ENCODE results near the gene STPG1.

STPG1 gene

GRCh38 chr1:24347159-24347934 is 66.2 kb downstream of the STPG1 start:
- Histone ChIP-seq H3K9ac (ENCODE audit: low read depth, low read length) (no peak overlapping the region), H3K36me3 (ENCODE audit: control insufficient read depth, insufficient read depth, low read length) (peaks cover 2% of the 10 kb centered on the region), H3K4me3 (ENCODE audit: low read depth, low read length) (no peak overlapping the region), H3K27me3 (ENCODE audit: control insufficient read depth, insufficient read depth, low read length) (no peaks in the 10 kb centered on the region), H3K4me1 (ENCODE audit: control insufficient read depth, insufficient read depth, low read length) (no peaks in the 10 kb centered on the region), H3K9me3 (ENCODE audit: control insufficient read depth, insufficient read depth, low read length) (no peaks in the 10 kb centered on the region)

GRCh38 chr1:24345334-24345733 is 68.2 kb downstream of the STPG1 start:
- Histone ChIP-seq H3K9ac (ENCODE audit: low read depth, low read length) (no peak overlapping the region), H3K4me1 (ENCODE audit: control insufficient read depth, insufficient read depth, low read length) (peaks cover 5% of the 10 kb centered on the region), H3K4me3 (ENCODE audit: low read depth, low read length) (no peak overlapping the region), H3K27me3 (ENCODE audit: control insufficient read depth, insufficient read depth, low read length) (no peaks in the 10 kb centered on the region), H3K36me3 (ENCODE audit: control insufficient read depth, insufficient read depth, low read length) (peaks cover 2% of the 10 kb centered on the region), H3K9me3 (ENCODE audit: control insufficient read depth, insufficient read depth, low read length) (no peaks in the 10 kb centered on the region)

- Histone ChIP-seq H3K9ac (ENCODE audit: low read depth, low read length) (no peak overlapping the region), H3K36me3 (ENCODE audit: control insufficient read depth, insufficient read depth, low read length) (peaks cover 2% of the 10 kb centered on the region), H3K4me3 (ENCODE audit: low read depth, low read length) (no peak overlapping the region), H3K27me3 (ENCODE audit: control insufficient read depth, insufficient read depth, low read length) (no peaks in the 10 kb centered on the region), H3K9me3 (ENCODE audit: control insufficient read depth, insufficient read depth, low read length) (no peaks in the 10 kb centered on the region), H3K4me1 (ENCODE audit: control insufficient read depth, insufficient read depth, low read length) (peaks cover 6% of the 10 kb centered on the region)
These were observed 69.4 kb downstream of the STPG1 start for GRCh38 chr1:24344090-24344742.

- H3K36me3 ChIP-seq (ENCODE audit: control insufficient read depth, insufficient read depth, low read length), result peaks cover 2% of the 10 kb centered on the region
- no peak overlapping the region for H3K9ac ChIP-seq (ENCODE audit: low read depth, low read length)
- no peaks in the 10 kb centered on the region for H3K9me3 ChIP-seq (ENCODE audit: control insufficient read depth, insufficient read depth, low read length)
- no peak overlapping the region for H3K4me3 ChIP-seq (ENCODE audit: low read depth, low read length)
- no peaks in the 10 kb centered on the region for H3K27me3 ChIP-seq (ENCODE audit: control insufficient read depth, insufficient read depth, low read length)
- H3K4me1 ChIP-seq (ENCODE audit: control insufficient read depth, insufficient read depth, low read length), result peaks cover 6% of the 10 kb centered on the region
These were observed 70.0 kb downstream of the STPG1 start for GRCh38 chr1:24343412-24344089.

GRCh38 chr1:24341260-24341659 is 72.3 kb downstream of the STPG1 start:
- no peaks in the 10 kb centered on the region for H3K9me3 ChIP-seq (ENCODE audit: control insufficient read depth, insufficient read depth, low read length)
- H3K4me3 ChIP-seq (ENCODE audit: low read depth, low read length), result no peak overlapping the region
- H3K36me3 ChIP-seq (ENCODE audit: control insufficient read depth, insufficient read depth, low read length), result peaks cover 2% of the 10 kb centered on the region
- H3K4me1 ChIP-seq (ENCODE audit: control insufficient read depth, insufficient read depth, low read length), result peaks cover 15% of the 10 kb centered on the region
- no peaks in the 10 kb centered on the region for H3K27me3 ChIP-seq (ENCODE audit: control insufficient read depth, insufficient read depth, low read length)
- H3K9ac ChIP-seq (ENCODE audit: low read depth, low read length), result peak overlapping the region; percentile 12

- no peaks in the 10 kb centered on the region for H3K9me3 ChIP-seq (ENCODE audit: control insufficient read depth, insufficient read depth, low read length)
- H3K9ac ChIP-seq (ENCODE audit: low read depth, low read length), result no peak overlapping the region
- H3K4me3 ChIP-seq (ENCODE audit: low read depth, low read length), result no peak overlapping the region
- no peaks in the 10 kb centered on the region for H3K27me3 ChIP-seq (ENCODE audit: control insufficient read depth, insufficient read depth, low read length)
- H3K36me3 ChIP-seq (ENCODE audit: control insufficient read depth, insufficient read depth, low read length), result peaks cover 2% of the 10 kb centered on the region
- H3K4me1 ChIP-seq (ENCODE audit: control insufficient read depth, insufficient read depth, low read length), result peaks cover 15% of the 10 kb centered on the region
These were observed 72.8 kb downstream of the STPG1 start for GRCh38 chr1:24340770-24341169.

GRCh38 chr1:24339996-24340395 is 73.6 kb downstream of the STPG1 start:
- H3K27me3 ChIP-seq (ENCODE audit: control insufficient read depth, insufficient read depth, low read length), result no peaks in the 10 kb centered on the region
- no peaks in the 10 kb centered on the region for H3K9me3 ChIP-seq (ENCODE audit: control insufficient read depth, insufficient read depth, low read length)

GRCh38 chr1:24338447-24338846 is 75.1 kb downstream of the STPG1 start:
- peaks cover 15% of the 10 kb centered on the region for H3K4me1 ChIP-seq (ENCODE audit: control insufficient read depth, insufficient read depth, low read length)
- H3K9ac ChIP-seq (ENCODE audit: low read depth, low read length), result no peak overlapping the region
- peaks cover 2% of the 10 kb centered on the region for H3K36me3 ChIP-seq (ENCODE audit: control insufficient read depth, insufficient read depth, low read length)
- no peak overlapping the region for H3K4me3 ChIP-seq (ENCODE audit: low read depth, low read length)
- no peaks in the 10 kb centered on the region for H3K9me3 ChIP-seq (ENCODE audit: control insufficient read depth, insufficient read depth, low read length)
- H3K27me3 ChIP-seq (ENCODE audit: control insufficient read depth, insufficient read depth, low read length), result no peaks in the 10 kb centered on the region

More at GRCh38 chr1:24339996-24340395, 73.6 kb downstream of the STPG1 start:
- Histone ChIP-seq H3K4me1 (ENCODE audit: control insufficient read depth, insufficient read depth, low read length) (peaks cover 15% of the 10 kb centered on the region), H3K4me3 (ENCODE audit: low read depth, low read length) (no peak overlapping the region), H3K36me3 (ENCODE audit: control insufficient read depth, insufficient read depth, low read length) (peaks cover 2% of the 10 kb centered on the region), H3K9ac (ENCODE audit: low read depth, low read length) (no peak overlapping the region)

- no peak overlapping the region for H3K4me3 ChIP-seq (ENCODE audit: low read depth, low read length)
- H3K27me3 ChIP-seq (ENCODE audit: control insufficient read depth, insufficient read depth, low read length), result no peaks in the 10 kb centered on the region
- H3K36me3 ChIP-seq (ENCODE audit: control insufficient read depth, insufficient read depth, low read length), result peaks cover 2% of the 10 kb centered on the region
- no peak overlapping the region for H3K9ac ChIP-seq (ENCODE audit: low read depth, low read length)
- H3K4me1 ChIP-seq (ENCODE audit: control insufficient read depth, insufficient read depth, low read length), result peaks cover 15% of the 10 kb centered on the region
- H3K9me3 ChIP-seq (ENCODE audit: control insufficient read depth, insufficient read depth, low read length), result no peaks in the 10 kb centered on the region
These were observed 76.1 kb downstream of the STPG1 start for GRCh38 chr1:24337455-24337854.

- Histone ChIP-seq H3K9ac (ENCODE audit: low read depth, low read length) (no peak overlapping the region), H3K36me3 (ENCODE audit: control insufficient read depth, insufficient read depth, low read length) (peaks cover 2% of the 10 kb centered on the region), H3K4me3 (ENCODE audit: low read depth, low read length) (no peak overlapping the region), H3K4me1 (ENCODE audit: control insufficient read depth, insufficient read depth, low read length) (peaks cover 13% of the 10 kb centered on the region), H3K9me3 (ENCODE audit: control insufficient read depth, insufficient read depth, low read length) (no peaks in the 10 kb centered on the region), H3K27me3 (ENCODE audit: control insufficient read depth, insufficient read depth, low read length) (no peaks in the 10 kb centered on the region)
These were observed 77.5 kb downstream of the STPG1 start for GRCh38 chr1:24336075-24336474.

GRCh38 chr1:24331961-24332673 is 81.5 kb downstream of the STPG1 start:
- H3K9ac ChIP-seq (ENCODE audit: low read depth, low read length), result no peak overlapping the region
- no peak overlapping the region for H3K4me3 ChIP-seq (ENCODE audit: low read depth, low read length)
- H3K27me3 ChIP-seq (ENCODE audit: control insufficient read depth, insufficient read depth, low read length), result no peaks in the 10 kb centered on the region
- peaks cover 2% of the 10 kb centered on the region for H3K36me3 ChIP-seq (ENCODE audit: control insufficient read depth, insufficient read depth, low read length)
- peaks cover 6% of the 10 kb centered on the region for H3K4me1 ChIP-seq (ENCODE audit: control insufficient read depth, insufficient read depth, low read length)
- no peaks in the 10 kb centered on the region for H3K9me3 ChIP-seq (ENCODE audit: control insufficient read depth, insufficient read depth, low read length)
